ENCODE data around the gene SERINC1. TPM values are rescaled to one million over a fixed set of nuclear protein-coding genes. Genes with fewer than 3 reads are reported as not detected.

Gene SERINC1
- polyA plus RNA-seq, 1 experiment, result 89.7 TPM

DNA sequence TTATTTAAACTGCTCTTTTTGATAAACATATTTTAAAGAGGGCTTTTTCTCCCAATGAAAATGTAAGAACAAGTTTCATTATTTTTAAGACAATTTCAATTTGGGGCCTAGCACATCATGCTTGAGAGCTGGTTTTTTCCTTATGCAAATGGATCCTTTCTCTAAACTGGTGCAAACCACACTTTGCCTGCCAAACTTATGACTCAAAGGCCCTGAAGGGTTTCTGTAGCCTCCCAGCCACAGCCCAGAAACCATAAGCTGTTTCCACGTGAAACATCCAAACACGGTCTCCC lies 72.6 kb downstream of the SERINC1 start:
- Histone ChIP-seq H3K4me3 (ENCODE audit: low read depth, low read length) (no peak overlapping the region), H3K36me3 (ENCODE audit: control insufficient read depth, insufficient read depth, low read length) (no peaks in the 10 kb centered on the region), H3K27me3 (ENCODE audit: control insufficient read depth, insufficient read depth, low read length) (no peaks in the 10 kb centered on the region)
- TF ChIP-seq, protein P1, sequence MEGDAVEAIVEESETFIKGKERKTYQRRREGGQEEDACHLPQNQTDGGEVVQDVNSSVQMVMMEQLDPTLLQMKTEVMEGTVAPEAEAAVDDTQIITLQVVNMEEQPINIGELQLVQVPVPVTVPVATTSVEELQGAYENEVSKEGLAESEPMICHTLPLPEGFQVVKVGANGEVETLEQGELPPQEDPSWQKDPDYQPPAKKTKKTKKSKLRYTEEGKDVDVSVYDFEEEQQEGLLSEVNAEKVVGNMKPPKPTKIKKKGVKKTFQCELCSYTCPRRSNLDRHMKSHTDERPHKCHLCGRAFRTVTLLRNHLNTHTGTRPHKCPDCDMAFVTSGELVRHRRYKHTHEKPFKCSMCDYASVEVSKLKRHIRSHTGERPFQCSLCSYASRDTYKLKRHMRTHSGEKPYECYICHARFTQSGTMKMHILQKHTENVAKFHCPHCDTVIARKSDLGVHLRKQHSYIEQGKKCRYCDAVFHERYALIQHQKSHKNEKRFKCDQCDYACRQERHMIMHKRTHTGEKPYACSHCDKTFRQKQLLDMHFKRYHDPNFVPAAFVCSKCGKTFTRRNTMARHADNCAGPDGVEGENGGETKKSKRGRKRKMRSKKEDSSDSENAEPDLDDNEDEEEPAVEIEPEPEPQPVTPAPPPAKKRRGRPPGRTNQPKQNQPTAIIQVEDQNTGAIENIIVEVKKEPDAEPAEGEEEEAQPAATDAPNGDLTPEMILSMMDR (IDR thresholded peaks at IDR 0.05; ENCODE audit: insufficient read depth, low read depth, low read length), result no peak
- ChIA-PET CTCF (interaction anchor here (0.6 to 1.5 kb wide), 6 partner anchors 10 to 631 kb away, joined by 3 to 6 read pairs (median 4); no protein-coding TSS in a partner anchor), POLR2A (no interaction called here)
- DNase-seq (ENCODE audit: low read depth), result no peak

DNA sequence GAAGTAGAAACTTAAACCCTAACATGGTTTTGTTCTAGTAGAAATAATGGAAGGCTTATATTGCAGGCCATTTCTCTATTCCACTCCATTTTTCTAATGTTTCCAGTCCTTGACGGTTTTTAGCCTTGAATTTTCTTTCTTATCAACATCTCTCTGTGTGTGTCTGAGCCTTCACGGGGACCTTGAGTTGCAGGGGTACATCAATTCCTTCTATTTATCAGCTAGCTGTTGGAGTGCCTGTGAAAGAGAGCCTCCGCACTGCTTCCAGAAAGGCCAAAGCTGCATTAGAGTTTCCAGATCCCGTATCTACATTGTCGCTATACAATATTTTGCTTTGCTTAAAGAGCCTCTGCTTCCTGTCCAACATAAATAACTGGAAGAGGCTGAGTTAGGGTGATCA lies 77.6 kb downstream of the SERINC1 start:
- ChIA-PET CTCF (interaction anchor here (0.9 to 1.9 kb wide), 3 partner anchors 13 to 136 kb away, joined by 3 to 9 read pairs (median 3); no protein-coding TSS in a partner anchor), POLR2A (no interaction called here)

DNA sequence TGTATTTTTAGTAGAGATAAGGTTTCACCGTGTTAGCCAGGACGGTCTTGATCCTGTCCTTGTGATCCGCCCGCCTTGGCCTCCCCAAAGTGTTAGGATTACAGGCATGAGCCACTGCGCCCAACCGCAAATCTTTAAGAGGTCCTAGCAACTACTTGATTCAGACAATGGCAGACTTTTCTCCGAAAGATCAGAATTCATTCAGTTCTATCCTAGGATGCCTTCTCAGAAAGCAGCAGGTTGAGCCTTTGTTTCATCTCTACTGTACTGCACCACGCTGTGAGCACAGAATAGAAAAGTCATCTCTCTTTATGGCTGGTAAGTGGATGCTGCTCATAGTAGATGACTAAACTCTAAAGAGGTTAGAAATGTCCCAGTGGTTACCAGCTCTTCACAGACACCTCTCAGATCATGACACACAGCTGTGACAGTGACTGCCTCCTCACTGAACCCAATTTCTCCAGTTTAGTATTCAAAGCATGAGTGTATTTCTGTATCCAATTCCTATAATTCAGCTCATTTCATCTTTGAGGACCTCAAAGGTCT lies 78.2 kb downstream of the SERINC1 start:
- POLR2A ChIA-PET, result no interaction called here
- no peak for DNase-seq (ENCODE audit: low read depth)
- no peaks in the 10 kb centered on the region for H3K36me3 ChIP-seq (ENCODE audit: control insufficient read depth, insufficient read depth, low read length)
- CTCF ChIA-PET, result interaction anchor here (1.1 to 1.9 kb wide), 2 partner anchors 12 to 137 kb away, joined by 3 to 9 read pairs; no protein-coding TSS in a partner anchor
- H3K27me3 ChIP-seq (ENCODE audit: control insufficient read depth, insufficient read depth, low read length), result no peaks in the 10 kb centered on the region
- TF ChIP-seq, protein P1 (IDR thresholded peaks at IDR 0.05; ENCODE audit: insufficient read depth, low read depth, low read length), result no peak
- no peak overlapping the region for H3K4me3 ChIP-seq (ENCODE audit: low read depth, low read length)

More for the DNA sequence above, 77.6 kb downstream of the SERINC1 start:
- DNase-seq (ENCODE audit: low read depth), result no peak
- no peaks in the 10 kb centered on the region for H3K27me3 ChIP-seq (ENCODE audit: control insufficient read depth, insufficient read depth, low read length)
- no peak overlapping the region for H3K4me3 ChIP-seq (ENCODE audit: low read depth, low read length)
- TF ChIP-seq, protein P1 (IDR thresholded peaks at IDR 0.05; ENCODE audit: insufficient read depth, low read depth, low read length), result no peak
- H3K36me3 ChIP-seq (ENCODE audit: control insufficient read depth, insufficient read depth, low read length), result no peaks in the 10 kb centered on the region

Small RNA genes within 50 kb of the gene (small RNA-seq; reads per million reads assigned to genes)
- gene Z99129.1 (ENCODE audit: insufficient read length, low read depth, low replicate concordance), result not detected

Other genes starting within 250 kb of the SERINC1 start
- 15.3 and 25.2 TPM in 2 replicates for gene HSF2, start 72.2 kb downstream of the SERINC1 start, polyA plus RNA-seq (2011; rRNA removed)
- gene PKIB, start 138.6 kb upstream of the SERINC1 start, polyA plus RNA-seq (2011; rRNA removed), result not detected in 2 replicates

Data from BJ (cell line).